Measurements from ENCODE around the gene LAMA2.
"Not testable (repeated sequence)": the region's sequence is repeated elsewhere in the genome, so short reads cannot be mapped to it uniquely, and the experiment has no call there.

The LAMA2 gene

GRCh38 chr6:129073051-129073450 is 190.1 kb downstream of the LAMA2 start:
- DNase-seq (ENCODE audit: low read depth), result no peak

GRCh38 chr6:129073691-129074395 is 190.9 kb downstream of the LAMA2 start:
- no peak for DNase-seq (ENCODE audit: low read depth)

- no peak for DNase-seq (ENCODE audit: low read depth)
Observed at GRCh38 chr6:129084406-129084805, 201.5 kb downstream of the LAMA2 start.

GRCh38 chr6:129088481-129088880 is 205.5 kb downstream of the LAMA2 start:
- not testable (repeated sequence) for DNase-seq (ENCODE audit: low read depth)

- DNase-seq (ENCODE audit: low read depth), result no peak
Observed at GRCh38 chr6:129089357-129089756, 206.4 kb downstream of the LAMA2 start.

GRCh38 chr6:129094147-129094546 is 211.2 kb downstream of the LAMA2 start:
- no peak for DNase-seq (ENCODE audit: low read depth)

GRCh38 chr6:129096651-129097290 is 213.8 kb downstream of the LAMA2 start:
- DNase-seq (ENCODE audit: low read depth), result no peak

- no peak for DNase-seq (ENCODE audit: low read depth)
Observed at GRCh38 chr6:129098061-129098553, 215.2 kb downstream of the LAMA2 start.

GRCh38 chr6:129099696-129100095 is 216.8 kb downstream of the LAMA2 start:
- no peak for DNase-seq (ENCODE audit: low read depth)

GRCh38 chr6:129100164-129100563 is 217.2 kb downstream of the LAMA2 start:
- no peak for DNase-seq (ENCODE audit: low read depth)

- no peak for DNase-seq (ENCODE audit: low read depth)
Observed at GRCh38 chr6:129102741-129103140, 219.8 kb downstream of the LAMA2 start.

GRCh38 chr6:129104131-129104530 is 221.2 kb downstream of the LAMA2 start:
- no peak for DNase-seq (ENCODE audit: low read depth)

- no peak for DNase-seq (ENCODE audit: low read depth)
Observed at GRCh38 chr6:129104560-129104959, 221.6 kb downstream of the LAMA2 start.

GRCh38 chr6:129105035-129105434 is 222.1 kb downstream of the LAMA2 start:
- no peak for DNase-seq (ENCODE audit: low read depth)

GRCh38 chr6:129105793-129106192 is 222.9 kb downstream of the LAMA2 start:
- no peak for DNase-seq (ENCODE audit: low read depth)

GRCh38 chr6:129108337-129108736 is 225.4 kb downstream of the LAMA2 start:
- DNase-seq (ENCODE audit: low read depth), result no peak

- DNase-seq (ENCODE audit: low read depth), result no peak
Observed at GRCh38 chr6:129110690-129111343, 227.9 kb downstream of the LAMA2 start.

GRCh38 chr6:129111346-129111745 is 228.4 kb downstream of the LAMA2 start:
- no peak for DNase-seq (ENCODE audit: low read depth)

GRCh38 chr6:129111853-129112252 is 228.9 kb downstream of the LAMA2 start:
- DNase-seq (ENCODE audit: low read depth), result no peak

- DNase-seq (ENCODE audit: low read depth), result no peak
Observed at GRCh38 chr6:129112591-129112990, 229.7 kb downstream of the LAMA2 start.

- DNase-seq (ENCODE audit: low read depth), result no peak
Observed at GRCh38 chr6:129113637-129114036, 230.7 kb downstream of the LAMA2 start.

- no peak for DNase-seq (ENCODE audit: low read depth)
Observed at GRCh38 chr6:129114636-129115391, 231.9 kb downstream of the LAMA2 start.
